HEK293 (cell line): ENCODE results near the gene FPR1.

ENCODE experiments used
- CTCF ChIA-PET: fragments of 350-600 bp; formaldehyde crosslinking; extraction: SDS; loops from one replicate; lab custom pipeline; 2021; ENCODE audit warnings: antibody characterized with exemption; lab: Yijun Ruan, JAX
- POLR2A ChIA-PET: fragments of 300-600 bp; formaldehyde crosslinking; extraction: SDS; loops from one replicate; lab custom pipeline; 2020; ENCODE audit warnings: antibody characterized with exemption, inconsistent platforms; lab: Yijun Ruan, JAX
- H3K27ac ChIP-seq: fragments of 200-500 bp; sonication (Bioruptor generic); 2 replicates; pipeline ENCODE4 v1.5.1; 2014; ENCODE audit warnings: low read depth, low read length, control low read depth, inconsistent platforms; ENCODE audit errors: extremely low read depth
- H3K36me3 ChIP-seq, 2 experiments: fragments of 200-500 bp in 1 of 2; sonication (Bioruptor generic) in 1 of 2; 1 replicate in 1 of 2; 2 replicates in 1 of 2; pipeline ENCODE4 v1.5.1; 2014 to 2017; ENCODE audit warnings: inconsistent platforms in 2 of 2, low read length in 2 of 2; ENCODE audit not compliant: control insufficient read depth in 2 of 2, insufficient read depth in 1 of 2
- H3K4me1 ChIP-seq: fragments of 200-500 bp; sonication (Bioruptor generic); 2 replicates; pipeline ENCODE4 v1.5.1; 2014; ENCODE audit warnings: mild to moderate bottlenecking, low read length, inconsistent platforms; ENCODE audit not compliant: control insufficient read depth, insufficient read depth
- H3K4me3 ChIP-seq: 2 replicates; pipeline ENCODE4 v1.5.1; 2011; ENCODE audit warnings: low read depth, mild to moderate bottlenecking, control low read depth, low read length, moderate library complexity
- H3K9me3 ChIP-seq: fragments of 200-500 bp; sonication (Bioruptor generic); 2 replicates; pipeline ENCODE4 v1.5.1; 2014; ENCODE audit warnings: low read depth, low read length, inconsistent platforms; ENCODE audit not compliant: control insufficient read depth, insufficient read depth
- CTCF ChIP-seq: fragments of 450-650 bp; formaldehyde crosslinking; IDR thresholded peaks from 2 replicates; pipeline ENCODE4 v1.5.1; 2016; ENCODE audit warnings: missing biosample characterization, missing genetic modification characterization
- ELK4 ChIP-seq: IDR thresholded peaks from 2 replicates; pipeline ENCODE4 v1.6.1; 2011; ENCODE audit warnings: mild to moderate bottlenecking, low read depth, low read length, borderline replicate concordance
- MZF1 ChIP-seq: fragments of 450-650 bp; formaldehyde crosslinking; IDR thresholded peaks from 2 replicates; pipeline ENCODE4 v1.5.1; 2017; ENCODE audit warnings: missing biosample characterization, missing genetic modification characterization, borderline replicate concordance
- SCRT1 ChIP-seq: fragments of 450-650 bp; formaldehyde crosslinking; IDR thresholded peaks from 2 replicates; pipeline ENCODE4 v1.5.1; 2016; ENCODE audit warnings: missing biosample characterization, missing genetic modification characterization, borderline replicate concordance
- ZBTB10 ChIP-seq: fragments of 450-650 bp; formaldehyde crosslinking; IDR thresholded peaks from 2 replicates; pipeline ENCODE4 v1.5.1; 2016; ENCODE audit warnings: missing biosample characterization, missing genetic modification characterization
- ZBTB6 ChIP-seq: fragments of 450-650 bp; formaldehyde crosslinking; IDR thresholded peaks from 2 replicates; pipeline ENCODE4 v1.5.1; 2017; ENCODE audit warnings: missing biosample characterization, missing genetic modification characterization
- ZEB2 ChIP-seq: fragments of 450-650 bp; formaldehyde crosslinking; IDR thresholded peaks from 2 replicates; pipeline ENCODE4 v1.5.1; 2016; ENCODE audit warnings: missing biosample characterization, missing genetic modification characterization
- ZNF18 ChIP-seq: fragments of 450-650 bp; formaldehyde crosslinking; IDR thresholded peaks from 2 replicates; pipeline ENCODE4 v1.5.1; 2016; ENCODE audit warnings: missing biosample characterization, missing genetic modification characterization
- ZNF248 ChIP-seq: fragments of 450-650 bp; formaldehyde crosslinking; IDR thresholded peaks from 2 replicates; pipeline ENCODE4 v1.5.1; 2017; ENCODE audit warnings: missing biosample characterization, missing genetic modification characterization
- ZNF354C ChIP-seq: fragments of 450-650 bp; formaldehyde crosslinking; IDR thresholded peaks from 2 replicates; pipeline ENCODE4 v1.5.1; 2016; ENCODE audit warnings: missing biosample characterization, missing genetic modification characterization, low read depth, borderline replicate concordance
- ZNF416 ChIP-seq: fragments of 450-650 bp; formaldehyde crosslinking; IDR thresholded peaks from 2 replicates; pipeline ENCODE4 v1.5.1; 2016; ENCODE audit warnings: missing biosample characterization, missing genetic modification characterization
- ZNF529 ChIP-seq: fragments of 450-650 bp; formaldehyde crosslinking; IDR thresholded peaks from 2 replicates; pipeline ENCODE4 v1.5.1; 2017; ENCODE audit warnings: missing genetic modification characterization, missing biosample characterization; ENCODE audit not compliant: insufficient replicate concordance
- ZNF623 ChIP-seq: fragments of 450-650 bp; formaldehyde crosslinking; IDR thresholded peaks from 2 replicates; pipeline ENCODE4 v1.5.1; 2016; ENCODE audit warnings: missing biosample characterization, missing genetic modification characterization
- ZNF654 ChIP-seq: fragments of 450-650 bp; formaldehyde crosslinking; IDR thresholded peaks from 2 replicates; pipeline ENCODE4 v1.5.1; 2016; ENCODE audit warnings: low read depth, missing biosample characterization, missing genetic modification characterization
- ZNF660 ChIP-seq: fragments of 450-650 bp; IDR thresholded peaks from 2 replicates; pipeline ENCODE4 v1.5.1; 2018; ENCODE audit warnings: missing biosample characterization, mild to moderate bottlenecking, missing genetic modification characterization
- ZNF692 ChIP-seq: fragments of 450-650 bp; formaldehyde crosslinking; IDR thresholded peaks from 2 replicates; pipeline ENCODE4 v1.5.1; 2016; ENCODE audit warnings: missing biosample characterization, missing genetic modification characterization
- ZNF707 ChIP-seq: fragments of 450-650 bp; formaldehyde crosslinking; IDR thresholded peaks from 2 replicates; pipeline ENCODE4 v1.5.1; 2016; ENCODE audit warnings: missing biosample characterization, missing genetic modification characterization
- ZNF747 ChIP-seq: fragments of 450-650 bp; formaldehyde crosslinking; IDR thresholded peaks from 2 replicates; pipeline ENCODE4 v1.5.1; 2016; ENCODE audit warnings: missing biosample characterization, missing genetic modification characterization
- ZNF776 ChIP-seq: fragments of 450-650 bp; formaldehyde crosslinking; IDR thresholded peaks from 2 replicates; pipeline ENCODE4 v1.5.0; 2017; ENCODE audit warnings: missing biosample characterization, missing genetic modification characterization, borderline replicate concordance
- ZNF830 ChIP-seq: fragments of 450-650 bp; IDR thresholded peaks from 2 replicates; pipeline ENCODE4 v1.5.0; 2018; ENCODE audit warnings: missing biosample characterization, missing genetic modification characterization, low read depth, mild to moderate bottlenecking, moderate library complexity
- ZSCAN4 ChIP-seq: fragments of 450-650 bp; formaldehyde crosslinking; IDR thresholded peaks from 2 replicates; pipeline ENCODE4 v1.5.1; 2017; ENCODE audit warnings: missing biosample characterization, missing genetic modification characterization

Gene FPR1

GRCh38 chr19:51779181-51779580 is 27.5 kb upstream of the FPR1 start (continued):
- TF ChIP-seq ZNF692 (tag by site-specific recombination) (no peak), ZNF776 (tag by site-specific recombination) (no peak)

GRCh38 chr19:51777570-51778462 is 26.1 kb upstream of the FPR1 start:
- H3K4me1 ChIP-seq: no peaks in the 10 kb centered on the region
- H3K4me3 ChIP-seq: no peak overlapping the region
- TF ChIP-seq ZNF747 (tag by site-specific recombination): no peak
- no peak for TF ChIP-seq ZSCAN4
- no peak for TF ChIP-seq SCRT1 (tag by site-specific recombination)
- no peak for TF ChIP-seq ZNF529 (tag by site-specific recombination)
- TF ChIP-seq ZNF707 (tag by site-specific recombination): no peak
- TF ChIP-seq MZF1 (tag by site-specific recombination): no peak
- no peak for TF ChIP-seq ZBTB6 (tag by site-specific recombination)
- TF ChIP-seq ZNF354C (tag by site-specific recombination): no peak
- no peak for TF ChIP-seq ZNF18 (tag by site-specific recombination)
- TF ChIP-seq ZNF623: no peak
- no peak for TF ChIP-seq ELK4
- peak; percentile 38; the same call in 1 of the 2 replicates for TF ChIP-seq CTCF
- no peak for TF ChIP-seq ZNF830 (tag by site-specific recombination)
- TF ChIP-seq ZEB2 (tag by site-specific recombination): no peak
- TF ChIP-seq ZNF660 (tag by site-specific recombination): peak; percentile 63; the same call in 1 of the 2 replicates
- TF ChIP-seq ZNF654 (tag by site-specific recombination): peak; percentile 65
- no peak for TF ChIP-seq ZBTB10
- no peak for TF ChIP-seq ZNF416 (tag by site-specific recombination)
- TF ChIP-seq ZNF248: no peak
- no peaks in the 10 kb centered on the region for H3K36me3 ChIP-seq
- POLR2A ChIA-PET: no interaction called here
- H3K9me3 ChIP-seq: no peaks in the 10 kb centered on the region
- CTCF ChIA-PET: interaction anchor here (0.6 to 3.3 kb wide), 58 partner anchors 10 to 1394 kb away, joined by 3 to 29 read pairs (median 4); no protein-coding TSS in a partner anchor
- H3K27ac ChIP-seq: no peak overlapping the region
